GM12892 (cell line): ENCODE data around the gene GABPA.

Source experiments
- POLR2A ChIP-seq: IDR thresholded peaks from 2 replicates; pipeline ENCODE4 v1.6.1; 2011; ENCODE audit warnings: low read depth, low read length, control low read depth
- POLR2AphosphoS5 ChIP-seq: IDR thresholded peaks from 2 replicates; pipeline ENCODE4 v1.6.1; 2011; ENCODE audit warnings: low read depth, low read length, control low read depth
- TAF1 ChIP-seq: IDR thresholded peaks from 2 replicates; pipeline ENCODE4 v1.6.1; 2011; ENCODE audit warnings: low read depth, mild to moderate bottlenecking, control low read depth, low read length, borderline replicate concordance

DNA sequence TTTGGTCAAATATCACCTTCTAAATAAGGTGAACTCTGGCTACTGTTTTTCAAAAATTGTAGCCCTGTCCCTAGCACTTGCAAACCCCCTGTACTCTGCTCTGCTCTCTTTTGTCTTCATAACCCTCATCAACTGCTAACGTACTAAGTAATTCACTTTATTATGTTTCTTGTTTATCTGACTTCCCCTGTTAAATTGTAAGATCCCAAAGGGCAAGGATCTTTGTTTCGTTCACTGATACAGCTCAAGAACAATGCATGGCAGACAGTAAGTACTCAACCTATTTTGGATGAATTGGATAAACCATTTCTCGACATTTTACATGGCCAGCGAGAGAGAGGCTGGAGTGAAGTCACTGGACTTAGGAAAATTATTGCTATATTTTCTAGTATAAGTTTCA is 47.0 kb upstream of the GABPA start:
- TF ChIP-seq POLR2AphosphoS5 (no peak), POLR2A (no peak), TAF1 (no peak)
